RWPE1 (cell line): ENCODE data around the gene COBL.

Experiments
- CTCF ChIA-PET: fragments of 350-600 bp; sonication (Branson Sonifier 250); formaldehyde crosslinking; extraction: SDS; loops from one replicate; lab custom pipeline; 2021; lab: Yijun Ruan, JAX
- POLR2A ChIA-PET: fragments of 400-600 bp; formaldehyde crosslinking; extraction: SDS; loops from one replicate; lab custom pipeline; 2020; ENCODE audit warnings: antibody characterized with exemption; ENCODE audit not compliant: low non-redundant PET; lab: Yijun Ruan, JAX
- DNase-seq: peaks from one replicate; pipeline ENCODE4 v3.0.0; 2012; ENCODE audit warnings: low spot score
- H3K27ac ChIP-seq: fragments of 450-650 bp; 2 replicates; pipeline ENCODE4 v1.5.1; 2017
- TF ChIP-seq, protein P1 (sequence below): fragments of 450-650 bp; conservative IDR thresholded peaks from 2 replicates; pipeline ENCODE4 v1.5.1; 2017; ENCODE audit warnings: low read depth, mild to moderate bottlenecking

COBL gene

DNA sequence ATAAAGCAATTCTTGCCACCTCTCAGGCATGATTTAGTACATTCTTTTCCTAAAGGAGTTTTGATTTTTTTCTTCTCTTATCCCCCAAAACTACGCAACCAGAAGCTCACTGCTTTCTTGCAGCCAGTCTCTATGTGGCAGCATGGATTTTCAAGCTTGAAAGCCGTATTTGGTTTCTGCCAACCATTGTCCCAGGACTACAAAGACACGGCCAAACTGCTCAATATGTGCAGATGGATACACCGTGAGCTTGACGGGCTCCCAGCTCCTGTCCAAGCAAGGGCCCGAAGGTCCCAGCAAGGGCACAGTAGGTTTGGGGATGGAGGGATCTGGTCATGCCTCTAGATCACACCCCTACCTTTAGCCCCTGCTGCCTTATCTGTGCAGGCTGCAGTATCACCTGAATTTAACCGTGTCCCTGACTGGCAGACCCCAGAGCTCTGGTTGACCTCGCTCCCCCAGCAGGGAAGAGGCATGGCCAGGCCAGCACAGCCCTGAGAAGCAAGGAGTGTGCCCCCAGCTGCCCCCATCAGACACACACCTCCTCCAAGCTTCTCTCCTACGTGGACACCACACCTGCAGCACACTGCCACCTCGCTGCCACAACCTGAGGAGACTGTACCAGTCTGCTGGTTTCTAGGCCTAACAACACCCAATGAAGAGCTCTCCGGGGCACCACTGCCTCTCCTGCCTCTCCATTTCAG, 86.8 kb downstream of the COBL start:
- ChIA-PET CTCF (no interaction called here), POLR2A (no interaction called here)
- TF ChIP-seq, protein P1, sequence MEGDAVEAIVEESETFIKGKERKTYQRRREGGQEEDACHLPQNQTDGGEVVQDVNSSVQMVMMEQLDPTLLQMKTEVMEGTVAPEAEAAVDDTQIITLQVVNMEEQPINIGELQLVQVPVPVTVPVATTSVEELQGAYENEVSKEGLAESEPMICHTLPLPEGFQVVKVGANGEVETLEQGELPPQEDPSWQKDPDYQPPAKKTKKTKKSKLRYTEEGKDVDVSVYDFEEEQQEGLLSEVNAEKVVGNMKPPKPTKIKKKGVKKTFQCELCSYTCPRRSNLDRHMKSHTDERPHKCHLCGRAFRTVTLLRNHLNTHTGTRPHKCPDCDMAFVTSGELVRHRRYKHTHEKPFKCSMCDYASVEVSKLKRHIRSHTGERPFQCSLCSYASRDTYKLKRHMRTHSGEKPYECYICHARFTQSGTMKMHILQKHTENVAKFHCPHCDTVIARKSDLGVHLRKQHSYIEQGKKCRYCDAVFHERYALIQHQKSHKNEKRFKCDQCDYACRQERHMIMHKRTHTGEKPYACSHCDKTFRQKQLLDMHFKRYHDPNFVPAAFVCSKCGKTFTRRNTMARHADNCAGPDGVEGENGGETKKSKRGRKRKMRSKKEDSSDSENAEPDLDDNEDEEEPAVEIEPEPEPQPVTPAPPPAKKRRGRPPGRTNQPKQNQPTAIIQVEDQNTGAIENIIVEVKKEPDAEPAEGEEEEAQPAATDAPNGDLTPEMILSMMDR: no peak
- DNase-seq: no peak
- H3K27ac ChIP-seq: no peak overlapping the region

DNA sequence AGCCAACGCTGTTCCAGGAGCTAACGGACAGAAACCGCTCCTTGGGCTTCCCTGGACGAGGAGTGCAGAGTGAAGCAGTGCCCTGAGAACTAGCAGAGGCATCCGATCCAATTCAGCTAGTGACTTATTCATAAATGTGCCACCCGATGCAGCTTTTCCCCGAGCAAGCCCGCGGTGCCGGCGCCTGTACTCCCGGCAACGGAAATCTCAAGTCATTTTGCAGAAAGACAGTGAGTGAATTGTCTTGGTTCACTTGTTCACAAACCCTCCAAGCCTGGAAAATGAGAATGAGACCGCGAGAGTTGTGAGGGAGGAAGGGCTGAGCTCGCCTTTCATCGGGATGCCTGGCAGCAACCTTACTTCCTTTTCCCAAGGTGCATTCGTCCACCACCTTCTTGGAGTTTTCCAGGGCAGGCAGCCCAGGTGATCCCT, 87.5 kb downstream of the COBL start:
- ChIA-PET CTCF (interaction anchor here (1.5 kb wide), 1 partner anchor 27 kb away, joined by 4 read pairs; no protein-coding TSS in a partner anchor), POLR2A (no interaction called here)
- DNase-seq: no peak
- no peak overlapping the region for H3K27ac ChIP-seq
- TF ChIP-seq, protein P1: no peak

DNA sequence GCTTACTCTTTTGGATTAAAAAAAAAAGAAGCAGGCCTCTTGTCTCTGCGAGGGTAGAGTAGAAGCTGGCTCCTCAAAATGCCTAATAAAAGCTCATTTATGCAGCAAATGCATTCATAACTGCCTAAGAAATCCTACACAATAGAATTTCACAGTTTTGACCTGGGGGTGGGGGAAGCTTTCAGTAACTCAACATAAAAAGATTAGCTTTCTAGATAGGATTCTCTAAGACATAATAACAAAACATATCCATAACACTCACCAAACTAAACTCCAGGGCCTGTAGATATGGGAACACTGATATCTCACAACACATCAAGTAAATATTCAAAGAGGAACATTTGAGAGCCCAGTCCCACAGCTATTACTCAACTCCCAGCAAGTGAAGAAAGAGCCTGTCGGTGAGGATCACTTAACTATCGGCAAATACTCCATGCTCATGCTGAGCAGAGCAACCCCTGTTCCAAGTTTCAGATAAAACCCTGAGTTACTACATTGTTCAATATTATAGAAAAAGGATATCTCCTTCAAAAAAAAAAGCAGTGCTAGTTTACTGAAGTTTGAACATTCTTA, 88.1 kb downstream of the COBL start:
- TF ChIP-seq, protein P1: no peak
- H3K27ac ChIP-seq: no peak overlapping the region
- no peak for DNase-seq
- ChIA-PET CTCF (interaction anchor here (1.5 kb wide), 1 partner anchor 28 kb away, joined by 4 read pairs; no protein-coding TSS in a partner anchor), POLR2A (no interaction called here)

DNA sequence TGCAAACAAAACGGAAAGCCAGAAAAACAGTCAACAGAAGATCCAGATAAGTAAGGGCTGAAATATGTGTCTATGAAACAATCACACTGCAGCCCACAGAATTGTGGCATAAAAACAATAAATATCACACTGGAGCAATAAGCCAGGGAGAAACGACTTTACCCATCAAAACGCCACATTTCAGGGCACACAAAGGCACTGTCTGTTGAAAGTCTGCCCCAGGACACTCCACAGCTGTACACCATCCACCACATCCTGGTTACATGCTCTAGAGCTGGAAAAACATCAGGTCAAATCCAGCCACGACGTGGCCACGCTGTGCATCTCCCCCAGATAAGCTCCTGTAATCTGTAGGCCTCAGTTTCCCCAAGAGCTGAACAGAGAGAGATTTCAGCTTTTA, 88.7 kb downstream of the COBL start:
- TF ChIP-seq, protein P1: no peak
- H3K27ac ChIP-seq: no peak overlapping the region
- ChIA-PET CTCF (interaction anchor here (0.6 to 1.5 kb wide), 3 partner anchors 9 to 725 kb away, joined by 3 to 4 read pairs (median 3); no protein-coding TSS in a partner anchor), POLR2A (no interaction called here)
- DNase-seq: no peak

DNA sequence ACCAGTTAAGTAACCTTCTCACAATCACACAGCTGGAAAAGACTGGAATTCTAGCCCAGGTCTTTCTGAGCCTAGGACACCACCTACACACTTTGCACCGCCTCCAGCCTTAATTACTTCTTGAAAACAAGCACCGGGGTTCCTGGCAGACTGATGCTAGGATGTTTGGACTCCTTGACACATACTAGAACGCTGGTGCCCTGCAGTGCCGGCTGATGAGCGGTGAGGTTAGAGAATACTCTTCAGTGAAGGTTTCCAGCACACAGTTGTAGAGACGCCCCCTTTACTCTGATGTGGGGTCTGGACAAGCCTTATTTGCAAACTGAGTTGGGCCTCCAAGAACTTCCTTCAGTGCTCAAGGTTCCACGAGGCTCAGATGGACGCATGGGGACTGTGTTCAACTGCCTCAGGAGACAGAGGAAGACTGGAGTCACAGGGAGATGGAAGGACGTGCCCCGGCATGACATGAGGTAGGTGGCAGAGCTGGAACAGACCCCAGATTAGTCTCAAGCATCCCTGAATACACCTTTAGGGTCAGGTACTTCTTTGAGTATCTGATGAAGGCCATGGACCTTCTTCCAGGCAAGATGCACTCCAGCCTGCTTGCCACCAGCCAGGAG, 89.6 kb downstream of the COBL start:
- no peak for DNase-seq
- CTCF ChIA-PET: interaction anchor here (0.6 to 0.8 kb wide), 2 partner anchors 10 to 725 kb away, joined by 3 read pairs; no protein-coding TSS in a partner anchor
- POLR2A ChIA-PET: no interaction called here
- TF ChIP-seq, protein P1: no peak
- H3K27ac ChIP-seq: no peak overlapping the region

DNA sequence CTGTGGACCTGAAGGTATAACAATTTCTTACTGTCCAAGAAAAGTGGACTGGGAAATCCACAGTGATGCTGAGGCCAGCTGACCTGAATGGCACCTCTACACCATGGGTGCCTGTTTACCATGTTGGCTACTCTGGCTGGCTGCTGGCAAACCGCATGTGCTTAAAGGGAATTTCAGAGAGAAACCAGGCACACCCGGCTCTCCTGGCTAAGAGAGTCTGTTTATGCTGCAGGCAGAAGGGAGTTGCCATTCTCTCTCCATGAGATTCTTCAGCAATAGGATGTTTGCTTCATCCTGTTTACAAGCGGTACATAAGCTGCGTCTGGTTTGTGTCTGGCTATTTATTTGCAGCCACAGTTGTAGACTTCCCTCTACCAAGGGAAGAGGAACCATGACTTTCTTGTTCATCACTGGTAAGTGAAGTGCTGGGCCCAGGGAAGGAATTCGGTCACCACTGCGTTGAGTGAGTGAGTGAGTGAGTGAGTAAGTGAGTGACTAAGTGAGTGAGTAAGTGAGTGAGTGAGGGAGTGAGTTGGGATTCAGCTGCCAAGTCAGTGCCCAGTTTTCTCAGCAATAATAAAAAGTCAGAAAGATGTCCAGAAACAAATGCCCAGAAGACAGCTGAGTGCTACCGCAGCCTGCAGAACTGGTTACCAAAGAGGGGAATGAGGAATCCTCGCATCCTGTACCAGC, 90.4 kb downstream of the COBL start:
- DNase-seq: peak; percentile 45
- TF ChIP-seq, protein P1: no peak

More for the DNA sequence above, 90.4 kb downstream of the COBL start:
- POLR2A ChIA-PET: no interaction called here
- no peak overlapping the region for H3K27ac ChIP-seq
- CTCF ChIA-PET: interaction anchor here (1.4 kb wide), 1 partner anchor 143 kb away, joined by 5 read pairs; no protein-coding TSS in a partner anchor
